Body of pancreas (tissue), 4 donors: ENCODE measurements around the gene CEMIP2.

Source experiments
- CTCF ChIP-seq, 7 experiments: fragments of 450-650 bp in 4 of 7; fragments of 200-600 bp in 3 of 7; sonication (generic) in 3 of 7; IDR thresholded peaks; one replicate each; pipeline ENCODE4 v1.5.1; 2016 to 2019; ENCODE audit warnings: antibody characterized with exemption in 7 of 7
- POLR2A ChIP-seq, 3 donors: fragments of 450-650 bp; IDR thresholded peaks; one replicate each; pipeline ENCODE4 v1.6.1; 2016; ENCODE audit warnings: antibody characterized with exemption in 3 of 3, mild to moderate bottlenecking in 2 of 3

GRCh38 chr9:71772726-71773125, 4.4 kb upstream of the CEMIP2 start:
- TF ChIP-seq CTCF (IDR thresholded peaks at IDR 0.05) (no peak), POLR2A (IDR thresholded peaks at IDR 0.05) (no peak)
